Spleen (tissue), 7 donors: ENCODE data around the gene NFATC2.
A peak's percentile ranks its signal among the peaks of the same experiment; 100 is the strongest.

Source experiments
- POLR2A ChIP-seq, 3 donors: fragments of 450-650 bp; IDR thresholded peaks; one replicate each; pipeline ENCODE4 v1.5.1; 2017; ENCODE audit warnings: antibody characterized with exemption in 3 of 3, mild to moderate bottlenecking in 1 of 3
- POLR2AphosphoS5 ChIP-seq, 3 donors: sonication (generic); formaldehyde crosslinking; IDR thresholded peaks; one replicate each; pipeline ENCODE4 v1.5.1; 2017; ENCODE audit warnings: antibody characterized with exemption in 3 of 3
- TF ChIP-seq, protein P1 (sequence below), 11 experiments: fragments of 200-600 bp in 7 of 11; fragments of 450-650 bp in 4 of 11; sonication (generic) in 4 of 11; IDR thresholded peaks in 8 of 11; conservative IDR thresholded peaks in 3 of 11; 1 replicate in 7 of 11; 2 replicates in 4 of 11; pipeline versions ENCODE4 v1.4.0 to v1.8.0; 2016 to 2021; ENCODE audit warnings: antibody characterized with exemption in 11 of 11, inconsistent platforms in 4 of 11, mild to moderate bottlenecking in 1 of 11
- donor health status: DM: no; HTN: no; CAD: no; lungs with moderate emphysema.
- donor health status: DM: no; HTN: no; CAD: no.
- donor health status: DM: no; HTN: no; CAD: no.

DNA sequence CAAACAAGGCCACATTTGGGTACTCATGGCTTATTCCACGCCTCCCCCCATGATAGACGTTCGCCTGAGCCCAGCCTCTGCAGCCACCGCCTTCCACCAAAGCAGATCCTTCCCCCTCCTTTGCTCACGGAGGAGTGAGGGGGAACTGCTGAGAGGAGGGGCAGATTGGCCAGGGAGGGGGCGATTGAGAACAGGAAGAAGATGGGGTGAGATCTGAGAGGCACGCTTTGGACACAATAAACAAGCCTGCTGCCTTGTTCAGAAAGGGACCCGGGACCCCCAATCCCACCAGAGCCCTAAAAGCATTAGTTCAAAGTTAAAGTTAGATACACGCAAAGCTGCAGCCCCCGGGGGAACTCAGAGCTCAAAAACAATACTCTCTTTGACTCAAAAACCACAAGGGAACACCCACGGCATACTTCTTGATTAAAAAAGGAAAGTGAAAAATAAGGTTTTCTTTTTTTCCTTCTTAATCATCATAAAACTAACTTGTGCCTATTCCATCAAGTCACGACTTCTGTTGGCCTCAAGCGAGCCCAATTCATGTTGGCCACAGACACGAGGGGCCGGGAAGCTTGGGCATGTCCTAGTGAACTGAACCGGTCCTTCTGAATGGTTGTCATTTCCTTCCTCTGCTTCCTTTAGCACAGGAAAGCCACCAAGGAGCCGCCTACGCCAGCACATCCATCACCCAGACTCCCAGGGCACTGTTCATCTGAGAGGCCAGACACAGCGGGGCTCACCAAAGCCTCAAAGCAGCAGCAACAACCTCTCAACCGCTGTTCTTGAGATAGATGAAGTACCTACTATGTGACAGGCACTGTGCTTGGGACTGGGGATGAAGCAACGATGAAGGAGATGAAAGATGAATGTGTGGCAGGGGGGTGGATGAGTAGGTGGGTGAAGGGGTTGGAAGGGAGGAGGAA, 44.7 kb downstream of the NFATC2 start:
- TF ChIP-seq, protein P1, sequence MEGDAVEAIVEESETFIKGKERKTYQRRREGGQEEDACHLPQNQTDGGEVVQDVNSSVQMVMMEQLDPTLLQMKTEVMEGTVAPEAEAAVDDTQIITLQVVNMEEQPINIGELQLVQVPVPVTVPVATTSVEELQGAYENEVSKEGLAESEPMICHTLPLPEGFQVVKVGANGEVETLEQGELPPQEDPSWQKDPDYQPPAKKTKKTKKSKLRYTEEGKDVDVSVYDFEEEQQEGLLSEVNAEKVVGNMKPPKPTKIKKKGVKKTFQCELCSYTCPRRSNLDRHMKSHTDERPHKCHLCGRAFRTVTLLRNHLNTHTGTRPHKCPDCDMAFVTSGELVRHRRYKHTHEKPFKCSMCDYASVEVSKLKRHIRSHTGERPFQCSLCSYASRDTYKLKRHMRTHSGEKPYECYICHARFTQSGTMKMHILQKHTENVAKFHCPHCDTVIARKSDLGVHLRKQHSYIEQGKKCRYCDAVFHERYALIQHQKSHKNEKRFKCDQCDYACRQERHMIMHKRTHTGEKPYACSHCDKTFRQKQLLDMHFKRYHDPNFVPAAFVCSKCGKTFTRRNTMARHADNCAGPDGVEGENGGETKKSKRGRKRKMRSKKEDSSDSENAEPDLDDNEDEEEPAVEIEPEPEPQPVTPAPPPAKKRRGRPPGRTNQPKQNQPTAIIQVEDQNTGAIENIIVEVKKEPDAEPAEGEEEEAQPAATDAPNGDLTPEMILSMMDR (IDR thresholded peaks at IDR 0.05 in 8 of 11, conservative IDR thresholded peaks at IDR 0.05 in 3 of 11): no peak
- TF ChIP-seq POLR2A (IDR thresholded peaks at IDR 0.05) (no peak), POLR2AphosphoS5 (IDR thresholded peaks at IDR 0.05) (peak in 2 of 3 donors; percentile 64 to 70)
